B cell (primary cell): ENCODE measurements around the gene HPN. TPM values are rescaled to one million over a fixed set of nuclear protein-coding genes. Genes with fewer than 3 reads are reported as not detected.

ENCODE experiments used
- ATAC-seq: fragments of 200-7000 bp; cut with Tn5 transposase; one replicate; pipeline ENCODE4 v1.10.0; 2021; ENCODE audit warnings: low read depth, mild to moderate bottlenecking, moderate number of reproducible peaks, moderate library complexity
- CTCF ChIA-PET: fragments of 350-600 bp; sonication (Branson Sonifier 250); formaldehyde crosslinking; loops from one replicate; lab custom pipeline; 2021; ENCODE audit warnings: antibody characterized with exemption, inconsistent platforms; lab: Charles Lee
- POLR2A ChIA-PET: fragments of 350-600 bp; sonication (Branson Sonifier 250); formaldehyde crosslinking; loops from one replicate; lab custom pipeline; 2021; ENCODE audit warnings: antibody characterized with exemption; lab: Charles Lee
- DNase-seq: peaks from one replicate; pipeline ENCODE4 v3.0.0; 2013
- H2AFZ ChIP-seq: 2 replicates; pipeline ENCODE4 v1.6.1; 2012; ENCODE audit warnings: mild to moderate bottlenecking, low read depth, low read length; ENCODE audit not compliant: insufficient read depth, poor library complexity, severe bottlenecking
- H3K27ac ChIP-seq, 2 donors: 1 replicate in 1 of 2; 2 replicates in 1 of 2; pipeline ENCODE4 v1.5.1; 2012 to 2013; ENCODE audit warnings: low read length in 2 of 2, mild to moderate bottlenecking in 2 of 2, moderate library complexity in 1 of 2
- H3K27me3 ChIP-seq, 4 experiments: fragments of 200-600 bp in 1 of 4; sonication (generic) in 1 of 4; replicated peaks in 1 of 4; 1 replicate in 2 of 4; 2 replicates in 2 of 4; pipeline versions ENCODE4 v1.6.1 to v1.7.0; 2013 to 2016; ENCODE audit warnings: low read length in 3 of 4, mild to moderate bottlenecking in 2 of 4, mixed read lengths in 1 of 4, moderate library complexity in 1 of 4; ENCODE audit not compliant: insufficient read depth in 4 of 4, control insufficient read depth in 3 of 4; ENCODE audit errors: control extremely low read depth in 1 of 4
- H3K36me3 ChIP-seq, 2 experiments: replicated peaks in 1 of 2; 1 replicate in 1 of 2; 2 replicates in 1 of 2; pipeline versions ENCODE4 v1.6.1 to v1.7.1; 2013; ENCODE audit warnings: low read length in 1 of 2; ENCODE audit not compliant: insufficient read depth in 2 of 2, control insufficient read depth in 1 of 2; ENCODE audit errors: control extremely low read depth in 1 of 2, extremely low read depth in 1 of 2
- H3K4me1 ChIP-seq, 2 donors: fragments of 200-600 bp in 1 of 2; sonication (generic) in 1 of 2; 1 replicate in 1 of 2; 2 replicates in 1 of 2; pipeline versions ENCODE4 v1.5.1 to v1.6.1; 2013 to 2017; ENCODE audit warnings: low read length in 2 of 2; ENCODE audit not compliant: control insufficient read depth in 2 of 2, insufficient read depth in 2 of 2
- H3K4me2 ChIP-seq: replicated peaks from 2 replicates; pipeline ENCODE3; 2012; ENCODE audit warnings: mild to moderate bottlenecking, low read depth, low read length; ENCODE audit not compliant: poor library complexity, severe bottlenecking
- H3K4me3 ChIP-seq, 5 experiments: fragments of 200-600 bp in 1 of 5; sonication (generic) in 1 of 5; 1 replicate in 3 of 5; 2 replicates in 2 of 5; pipeline versions ENCODE4 v1.5.1 to v1.7.0; 2011 to 2016; ENCODE audit warnings: low read length in 4 of 5, mild to moderate bottlenecking in 4 of 5, low read depth in 2 of 5, control low read depth in 1 of 5, moderate library complexity in 1 of 5; ENCODE audit not compliant: insufficient read depth in 1 of 5; ENCODE audit errors: control extremely low read depth in 1 of 5, extremely low read depth in 1 of 5
- H3K79me2 ChIP-seq: fragments of 200-600 bp; sonication (generic); one replicate; pipeline ENCODE4 v1.6.0; 2016; ENCODE audit warnings: low read length; ENCODE audit not compliant: control insufficient read depth, insufficient read depth
- H3K9ac ChIP-seq: fragments of 200-600 bp; sonication (generic); 2 replicates; pipeline ENCODE4 v1.6.1; 2017; ENCODE audit warnings: mild to moderate bottlenecking, low read length, moderate library complexity
- H3K9me3 ChIP-seq, 3 donors: one replicate each; pipeline versions ENCODE4 v1.6.1 to v1.7.1; 2013; ENCODE audit warnings: low read length in 2 of 3; ENCODE audit not compliant: control insufficient read depth in 2 of 3, insufficient read depth in 1 of 3; ENCODE audit errors: control extremely low read depth in 1 of 3
- H4K20me1 ChIP-seq: 2 replicates; pipeline ENCODE4 v1.6.0; 2012; ENCODE audit warnings: mild to moderate bottlenecking, low read length; ENCODE audit not compliant: insufficient read depth, control insufficient read depth, poor library complexity, severe bottlenecking
- H3K27ac Mint-ChIP-seq: one replicate; pipeline ENCODE4 v1.8.0; 2021; ENCODE audit warnings: mixed read lengths
- H3K27me3 Mint-ChIP-seq: one replicate; pipeline ENCODE4 v1.8.0; 2021; ENCODE audit warnings: mixed read lengths
- H3K4me1 Mint-ChIP-seq: one replicate; pipeline ENCODE4 v1.8.0; 2021; ENCODE audit warnings: mixed read lengths
- H3K4me3 Mint-ChIP-seq: one replicate; pipeline ENCODE4 v1.8.0; 2021; ENCODE audit warnings: mixed read lengths
- H3K9me3 Mint-ChIP-seq: one replicate; pipeline ENCODE4 v1.8.0; 2022; ENCODE audit warnings: mixed read lengths; ENCODE audit not compliant: insufficient read depth
- CTCF ChIP-seq: fragments of 200-600 bp; IDR thresholded peaks from one replicate; pipeline ENCODE4 v1.8.0; 2022; ENCODE audit warnings: antibody characterized with exemption, mild to moderate bottlenecking
- EZH2 ChIP-seq: IDR thresholded peaks from 2 replicates; pipeline ENCODE4 v1.6.1; 2012; ENCODE audit warnings: borderline replicate concordance, low read depth, mild to moderate bottlenecking, moderate library complexity, low read length; ENCODE audit not compliant: insufficient read depth, poor library complexity, severe bottlenecking
- WGBS: methylation state at CpG from one replicate; pipeline ENCODE4 v1.1.5; 2013; ENCODE audit warnings: missing lambda C conversion rate; ENCODE audit not compliant: insufficient coverage; 5-methylcytosine and 5-hydroxymethylcytosine counted together
- intact Hi-C: fragments of 100-400 bp; cut with micrococcal nuclease; formaldehyde crosslinking; loops from one replicate; pipeline ENCODE4 v1.10.0; 2022
- polyA plus RNA-seq: library from polyadenylated mRNA; depleted of rRNA; stranded (reverse); fragments of >200 nt; gene quantifications from 2 replicates; pipeline ENCODE4 v1.2.3, GENCODE V29; 2012
- total RNA-seq, 2 donors: library from RNA; stranded (reverse); fragments of 120-200 nt in 1 of 2; gene quantifications; 1 replicate in 1 of 2; 2 replicates in 1 of 2; pipeline versions ENCODE4 v1.2.3 to v1.2.4, GENCODE V29; 2013 to 2022

The HPN gene
- total and polyA plus RNA-seq, 2 donors (not counting 1 experiment from before 2014, with no cell fraction given) = 0.30 TPM; not detected in 1

GRCh38 chr19:35040826-35041547, 534 bp upstream of the HPN start:
- DNase-seq (peak; percentile 41), ATAC-seq (peak; percentile 14)
- no peaks in the 10 kb centered on the region for H4K20me1 ChIP-seq
- CTCF ChIA-PET = no interaction called here
- H3K36me3 ChIP-seq = no peaks in the 10 kb centered on the region
- peak overlapping the region; percentile 90 for H3K4me2 ChIP-seq
- Mint-ChIP-seq H3K4me1 (peaks cover 53% of the 10 kb centered on the region), H3K27me3 (peaks cover 12% of the 10 kb centered on the region), H3K9me3 (no peaks in the 10 kb centered on the region), H3K4me3 (peak overlapping the region; percentile 85), H3K27ac (peak overlapping the region; percentile 59)
- no peak for TF ChIP-seq EZH2
- no peak for TF ChIP-seq CTCF
- peak overlapping the region; percentile 74 for H2AFZ ChIP-seq
- peaks cover 46 to 52% of the 10 kb centered on the region in 2 donors for H3K4me1 ChIP-seq
- no peak overlapping the region for H3K27ac ChIP-seq
- H3K9me3 ChIP-seq = no peaks in the 10 kb centered on the region
- POLR2A ChIA-PET = no interaction called here
- no peaks in the 10 kb centered on the region for H3K79me2 ChIP-seq
- WGBS = 9% methylated on average over 30 of the region's 36 CpGs
- H3K27me3 ChIP-seq = peaks cover 0 to 22% (median 7%) of the 10 kb centered on the region in 4 experiments
- intact Hi-C loops = no loop called here
- H3K9ac ChIP-seq = peak overlapping the region; percentile 57
- peak overlapping the region in 4 of 5 experiments; percentile 37 to 49 (median 44) for H3K4me3 ChIP-seq

GRCh38 chr19:35042056-35042730, 672 bp downstream of the HPN start:
- ATAC-seq (no peak), DNase-seq (no peak)
- Histone ChIP-seq H3K27me3 (peaks cover 0 to 22% (median 7%) of the 10 kb centered on the region in 4 experiments), H3K9me3 (no peaks in the 10 kb centered on the region), H3K4me1 (peaks cover 47 to 58% of the 10 kb centered on the region in 2 donors), H3K27ac (no peak overlapping the region), H3K9ac (no peak overlapping the region), H3K4me3 (no peak overlapping the region), H2AFZ (no peak overlapping the region), H3K79me2 (no peaks in the 10 kb centered on the region), H4K20me1 (no peaks in the 10 kb centered on the region), H3K4me2 (no peak overlapping the region), H3K36me3 (no peaks in the 10 kb centered on the region)
- H3K4me3 Mint-ChIP-seq = no peak overlapping the region
- POLR2A ChIA-PET = no interaction called here
- intact Hi-C loops = no loop called here
- 93% methylated on average over 14 of the region's 14 CpGs for WGBS
- TF ChIP-seq CTCF (no peak), EZH2 (no peak)
- H3K4me1 Mint-ChIP-seq = peaks cover 54% of the 10 kb centered on the region
- no peak overlapping the region for H3K27ac Mint-ChIP-seq
- peaks cover 12% of the 10 kb centered on the region for H3K27me3 Mint-ChIP-seq
- H3K9me3 Mint-ChIP-seq = no peaks in the 10 kb centered on the region
- CTCF ChIA-PET = interaction anchor here (1.4 to 2.3 kb wide), 2 partner anchors 20 to 44 kb away, joined by 3 to 9 read pairs; no protein-coding TSS in a partner anchor
